ENCODE measurements around the gene TBC1D24. TPM values are rescaled to one million over a fixed set of nuclear protein-coding genes. Genes with fewer than 3 reads are reported as not detected.

The TBC1D24 gene
- total RNA-seq, 1 experiment from 2014 or later, result 12.5 TPM

DNA sequence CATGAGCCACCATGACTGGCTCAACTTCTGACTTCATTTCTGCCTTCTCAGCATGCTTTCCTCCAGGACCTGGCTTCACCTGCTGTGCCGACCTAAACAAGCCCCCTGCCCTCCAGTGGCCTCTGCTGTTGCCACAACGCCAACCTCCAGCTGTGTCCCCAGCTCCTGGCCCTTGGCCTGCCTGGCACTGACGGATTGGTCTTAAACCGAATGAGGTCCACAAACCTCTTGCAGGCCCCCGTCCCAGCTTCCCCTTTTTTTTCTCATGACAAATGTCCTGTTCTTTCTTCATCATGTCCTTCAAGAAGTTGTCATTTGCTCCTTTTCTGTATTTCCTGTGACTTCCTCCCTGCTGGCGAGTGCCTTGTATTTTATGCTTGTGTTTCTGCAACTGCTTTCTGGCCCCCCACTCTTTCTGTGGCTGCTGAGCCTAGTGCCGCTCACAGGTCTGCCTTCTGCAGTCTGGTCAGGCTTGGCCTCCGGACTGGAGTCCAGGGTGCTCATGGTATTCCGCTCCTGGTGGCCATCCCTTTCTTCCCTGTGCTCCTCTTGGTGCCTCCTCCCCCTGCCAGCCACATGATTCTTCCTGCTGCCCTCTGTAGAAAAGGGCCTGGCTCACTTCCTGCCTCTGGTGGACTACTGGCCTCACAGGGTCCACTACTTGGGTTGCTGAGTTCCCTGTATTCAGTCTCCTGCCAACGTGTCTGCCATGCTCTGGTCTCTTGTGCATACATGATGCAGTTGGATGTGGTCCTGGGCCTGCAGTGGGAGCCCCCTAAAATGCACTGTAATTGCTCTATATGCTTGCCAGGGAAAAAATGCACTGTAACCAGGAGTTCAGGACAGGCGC is 41.7 kb downstream of the TBC1D24 start:
- DNase-seq (ENCODE audit: low read depth), result no peak

DNA sequence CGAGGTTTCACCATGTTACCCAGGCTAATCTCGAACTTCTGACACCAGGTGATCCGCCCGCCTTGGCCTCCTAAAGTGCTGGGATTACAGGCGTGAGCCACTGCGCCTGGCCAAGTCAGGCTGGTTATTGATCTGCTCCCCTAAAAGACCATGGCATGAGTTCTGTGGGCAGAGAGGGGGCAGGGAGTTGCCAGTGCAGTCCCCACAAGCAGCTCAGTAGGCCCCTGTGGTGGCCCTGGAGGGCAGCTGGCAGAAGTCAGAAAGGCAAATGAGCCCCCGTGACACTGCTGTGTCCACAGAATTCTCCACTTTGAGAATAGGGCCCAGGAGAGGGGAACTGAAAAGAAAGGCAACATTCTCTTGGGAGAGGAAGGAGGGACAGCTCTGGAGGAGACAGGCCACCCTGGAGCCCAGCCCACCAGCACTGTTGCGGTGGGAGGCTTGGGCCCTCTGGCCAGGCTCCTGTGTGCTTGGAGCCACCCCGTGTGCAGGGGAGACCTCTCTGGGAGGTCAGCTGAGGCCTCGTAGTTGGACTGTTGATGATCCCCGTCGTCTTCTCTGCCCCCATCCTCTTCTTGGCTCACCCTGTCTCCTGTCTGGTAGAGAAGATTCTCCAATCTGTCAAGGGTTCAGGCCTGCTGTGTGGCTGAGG is 43.2 kb downstream of the TBC1D24 start:
- DNase-seq (ENCODE audit: low read depth), result no peak

DNA sequence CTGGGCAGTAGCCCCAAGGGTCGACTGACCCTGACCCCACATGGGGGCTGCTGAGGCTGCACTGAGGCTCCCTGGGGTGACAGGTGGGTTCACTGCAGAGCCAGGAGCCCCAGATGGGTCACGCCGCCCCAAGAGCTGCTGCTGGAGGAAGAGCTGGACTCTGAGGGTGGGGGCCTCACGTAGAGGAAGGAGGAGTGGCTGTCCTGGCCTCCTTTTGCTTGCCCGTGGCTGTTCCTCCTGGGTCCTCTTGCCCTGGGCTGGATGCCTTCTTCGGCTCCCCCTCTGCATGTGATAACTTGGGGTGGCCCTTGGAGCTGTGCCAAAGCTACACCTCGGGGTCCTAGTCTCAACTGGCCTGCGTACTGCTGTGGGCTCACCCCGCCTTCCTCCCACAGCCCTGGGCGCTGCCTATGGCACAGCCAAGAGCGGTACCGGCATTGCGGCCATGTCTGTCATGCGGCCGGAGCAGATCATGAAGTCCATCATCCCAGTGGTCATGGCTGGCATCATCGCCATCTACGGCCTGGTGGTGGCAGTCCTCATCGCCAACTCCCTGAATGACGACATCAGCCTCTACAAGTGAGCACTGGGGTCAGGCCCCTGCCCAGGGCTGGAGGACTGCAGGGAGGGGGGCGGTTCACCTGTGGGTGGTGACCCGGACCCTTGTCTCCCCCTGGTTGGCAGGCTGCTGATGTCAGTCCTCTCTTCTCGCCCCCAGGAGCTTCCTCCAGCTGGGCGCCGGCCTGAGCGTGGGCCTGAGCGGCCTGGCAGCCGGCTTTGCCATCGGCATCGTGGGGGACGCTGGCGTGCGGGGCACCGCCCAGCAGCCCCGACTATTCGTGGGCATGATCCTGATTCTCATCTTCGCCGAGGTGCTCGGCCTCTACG is 44.1 kb downstream of the TBC1D24 start:
- DNase-seq (ENCODE audit: low read depth), result no peak

DNA sequence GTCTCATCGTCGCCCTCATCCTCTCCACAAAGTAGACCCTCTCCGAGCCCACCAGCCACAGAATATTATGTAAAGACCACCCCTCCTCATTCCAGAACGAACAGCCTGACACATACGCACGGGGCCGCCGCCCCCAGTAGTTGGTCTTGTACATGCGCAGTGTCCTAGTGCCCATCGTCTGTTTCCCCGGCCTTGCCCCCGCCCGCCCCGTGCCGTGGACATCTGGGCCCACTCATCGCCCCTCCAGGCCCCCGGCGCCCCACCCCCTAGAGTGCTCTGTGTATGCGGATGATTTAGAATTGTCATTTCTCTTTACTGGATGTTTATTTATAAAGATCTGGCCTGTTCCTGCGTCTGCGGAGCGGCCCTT is 44.8 kb downstream of the TBC1D24 start:
- DNase-seq (ENCODE audit: low read depth), result no peak

DNA sequence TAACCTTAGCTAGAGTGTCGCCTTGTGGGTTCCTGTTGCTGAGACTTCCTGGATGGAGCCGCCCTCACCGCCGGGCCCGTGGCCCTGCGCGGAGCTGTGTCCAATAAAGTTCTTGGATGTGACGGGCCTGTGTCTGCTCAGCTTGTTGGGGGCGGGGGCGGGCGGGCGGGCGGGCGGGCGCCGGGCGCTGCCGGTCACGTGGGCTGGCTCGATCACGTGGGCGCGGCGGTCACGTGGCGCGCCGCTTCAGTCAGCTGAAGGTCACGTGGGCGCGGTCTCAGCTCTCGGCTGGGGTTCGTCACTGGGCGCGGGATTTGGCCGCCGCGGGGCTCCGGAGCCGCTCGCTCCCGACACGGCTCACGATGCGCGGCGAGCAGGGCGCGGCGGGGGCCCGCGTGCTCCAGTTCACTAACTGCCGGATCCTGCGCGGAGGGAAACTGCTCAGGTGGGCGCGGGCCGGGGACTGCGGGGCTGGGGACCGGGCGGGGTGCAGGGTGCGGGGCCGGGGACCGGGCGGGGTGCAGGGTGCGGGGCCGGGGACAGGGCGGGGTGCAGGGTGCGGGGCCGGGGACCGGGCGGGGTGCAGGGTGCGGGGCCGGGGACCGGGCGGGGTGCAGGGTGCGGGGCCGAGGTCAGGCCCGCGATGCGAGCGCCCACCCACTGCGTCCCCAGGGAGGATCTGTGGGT is 45.3 kb downstream of the TBC1D24 start, which contains the start of gene AMDHD2:
Gene AMDHD2, plus strand, starts transcription at position 275 of the 687 bp plus-strand sequence. Its CDS starts 88 bp downstream, at position 363.
- DNase-seq (ENCODE audit: low read depth), result peak; percentile 83

DNA sequence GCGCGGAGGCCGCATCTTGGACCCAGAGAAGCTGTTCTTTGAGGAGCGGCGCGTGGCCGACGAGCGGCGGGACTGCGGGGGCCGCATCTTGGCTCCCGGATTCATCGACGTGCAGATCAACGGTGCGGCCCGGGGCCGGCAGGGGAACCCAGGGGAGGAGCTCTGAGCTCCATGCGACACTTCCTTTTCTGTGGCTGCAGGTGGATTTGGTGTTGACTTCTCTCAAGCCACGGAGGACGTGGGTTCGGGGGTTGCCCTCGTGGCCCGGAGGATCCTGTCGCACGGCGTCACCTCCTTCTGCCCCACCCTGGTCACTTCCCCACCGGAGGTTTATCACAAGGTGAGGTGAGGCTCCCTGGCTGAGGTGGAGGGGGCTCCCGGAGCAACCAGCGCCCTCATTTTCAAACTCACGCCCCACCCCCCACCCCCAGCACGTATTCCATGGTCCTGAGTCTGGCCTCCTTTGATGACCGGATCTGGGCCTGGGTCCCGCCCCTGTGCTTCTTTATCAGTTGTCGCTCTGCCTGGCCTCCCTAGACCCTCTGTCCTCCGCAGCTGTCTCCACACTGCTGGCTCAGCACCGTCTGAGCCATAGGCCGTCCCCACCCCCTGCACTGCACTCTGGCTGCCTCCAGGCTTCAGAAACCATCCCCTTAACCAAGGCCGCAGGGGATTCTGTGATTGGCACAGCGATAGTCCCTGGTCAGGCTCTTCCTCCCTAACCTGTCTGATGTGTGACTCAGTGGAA is 46.0 kb downstream of the TBC1D24 start:
- no peak for DNase-seq (ENCODE audit: low read depth)

DNA sequence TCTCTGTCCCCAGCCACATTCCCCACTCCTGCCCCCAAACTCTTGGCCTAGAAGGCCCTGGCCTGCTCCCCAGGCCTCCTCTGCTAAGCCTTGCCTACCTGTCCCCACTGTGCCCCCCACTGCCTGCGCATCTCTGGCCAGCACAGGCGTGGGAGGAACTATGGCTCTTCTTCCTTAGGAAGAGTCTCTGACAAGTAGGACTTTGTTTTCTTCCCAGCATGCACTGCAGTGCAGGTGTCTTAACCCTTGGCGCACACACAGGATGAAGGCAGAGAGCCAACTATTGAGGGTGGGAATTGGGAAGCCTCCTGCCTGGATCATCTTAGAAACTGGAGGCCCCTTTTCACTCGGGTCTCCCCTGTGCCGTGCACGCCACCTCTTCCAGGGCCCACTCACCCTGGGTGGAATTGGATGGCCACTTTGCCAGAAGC is 48.9 kb downstream of the TBC1D24 start:
- DNase-seq (ENCODE audit: low read depth), result no peak

DNA sequence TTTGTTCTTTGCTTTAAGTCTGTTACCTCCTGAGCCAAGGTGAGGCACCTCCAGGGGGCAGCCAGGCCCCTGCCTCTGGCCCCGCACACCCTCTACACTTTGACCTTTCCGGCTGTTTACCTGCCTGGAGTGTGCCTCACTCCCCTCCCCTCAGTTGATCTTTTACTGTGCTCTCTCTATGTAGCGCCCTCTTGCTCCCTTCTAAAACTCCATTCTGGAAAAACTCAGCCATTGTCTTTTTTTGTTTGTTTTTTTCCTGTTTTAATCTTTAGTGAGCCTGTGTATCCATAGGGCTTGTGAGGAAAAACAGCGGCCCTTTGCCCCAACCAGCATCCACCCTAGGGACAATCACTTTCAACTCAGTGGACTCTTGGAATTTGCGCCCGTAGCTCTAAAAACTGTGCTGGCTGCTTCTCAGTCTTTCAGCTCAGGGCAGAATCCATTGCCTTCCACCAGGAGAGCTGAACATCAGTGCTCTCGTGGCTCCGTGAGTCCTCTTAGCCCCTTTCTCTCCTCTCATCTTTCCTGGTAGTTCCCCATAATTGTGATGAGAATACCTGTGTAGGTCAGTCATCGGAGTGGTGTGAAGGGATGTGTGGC is 49.5 kb downstream of the TBC1D24 start:
- no peak for DNase-seq (ENCODE audit: low read depth)

DNA sequence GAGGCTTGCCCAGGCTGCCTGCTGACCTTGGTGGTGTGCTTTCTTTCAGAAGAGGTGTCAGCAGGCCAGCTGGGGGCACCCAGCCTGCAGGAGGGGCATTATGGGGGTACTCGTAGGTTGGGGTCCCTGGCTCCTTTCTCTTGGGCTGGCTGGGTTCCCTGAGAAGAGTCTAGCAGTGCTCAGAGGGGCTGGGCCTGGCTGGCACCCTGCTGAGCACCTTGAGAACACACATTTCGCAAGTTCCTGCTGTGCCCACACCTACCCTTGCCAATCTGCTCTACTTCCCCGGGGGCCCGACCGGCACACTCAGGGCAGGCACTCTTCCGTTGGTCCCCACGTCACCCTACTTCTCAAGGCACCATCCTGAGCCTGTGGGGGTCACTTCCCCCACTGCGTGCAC is 51.2 kb downstream of the TBC1D24 start:
- DNase-seq (ENCODE audit: low read depth), result no peak

DNA sequence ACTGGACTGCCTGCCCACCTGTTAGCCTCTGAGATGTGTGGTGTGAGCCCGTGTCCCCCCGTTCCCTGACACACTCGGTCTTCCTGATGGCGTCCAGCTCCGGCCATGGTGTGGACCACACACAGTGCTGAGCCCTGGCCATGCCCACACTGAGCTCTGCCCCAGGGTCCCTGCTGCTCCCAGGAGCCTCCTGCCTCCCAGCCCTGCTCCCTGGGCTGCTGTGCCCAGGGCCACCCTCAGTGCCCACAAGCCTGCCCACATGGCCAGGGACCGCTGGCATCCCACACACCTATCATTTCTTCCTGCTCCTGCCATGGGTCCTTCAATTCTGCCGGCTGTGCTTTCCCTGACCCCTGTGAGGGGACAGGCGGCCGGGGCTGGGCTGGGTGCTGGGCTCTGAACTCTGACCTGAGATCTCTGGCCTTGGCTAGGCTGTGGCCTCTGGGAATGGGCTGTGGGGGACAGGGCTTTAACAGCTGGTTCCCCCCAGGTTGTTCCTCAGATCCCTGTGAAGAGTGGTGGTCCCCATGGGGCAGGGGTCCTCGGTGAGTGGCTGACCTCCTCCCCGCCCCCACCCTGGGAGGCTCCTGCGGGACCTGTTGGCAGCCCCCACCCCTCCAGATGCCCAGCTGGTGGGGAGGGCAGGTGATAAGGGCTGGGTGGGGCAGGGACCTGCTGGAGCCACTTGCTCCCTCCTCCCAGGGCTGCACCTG is 52.3 kb downstream of the TBC1D24 start:
- no peak for DNase-seq (ENCODE audit: low read depth)

DNA sequence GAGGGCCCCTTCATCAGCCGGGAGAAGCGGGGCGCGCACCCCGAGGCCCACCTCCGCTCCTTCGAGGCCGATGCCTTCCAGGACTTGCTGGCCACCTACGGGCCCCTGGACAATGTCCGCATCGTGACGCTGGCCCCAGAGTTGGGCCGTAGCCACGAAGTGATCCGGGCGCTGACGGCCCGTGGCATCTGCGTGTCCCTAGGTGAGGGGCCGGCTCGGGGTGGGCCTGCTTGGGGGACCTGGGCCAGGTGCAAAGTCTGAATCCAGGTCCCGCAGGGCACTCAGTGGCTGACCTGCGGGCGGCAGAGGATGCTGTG is 52.8 kb downstream of the TBC1D24 start:
- no peak for DNase-seq (ENCODE audit: low read depth)

DNA sequence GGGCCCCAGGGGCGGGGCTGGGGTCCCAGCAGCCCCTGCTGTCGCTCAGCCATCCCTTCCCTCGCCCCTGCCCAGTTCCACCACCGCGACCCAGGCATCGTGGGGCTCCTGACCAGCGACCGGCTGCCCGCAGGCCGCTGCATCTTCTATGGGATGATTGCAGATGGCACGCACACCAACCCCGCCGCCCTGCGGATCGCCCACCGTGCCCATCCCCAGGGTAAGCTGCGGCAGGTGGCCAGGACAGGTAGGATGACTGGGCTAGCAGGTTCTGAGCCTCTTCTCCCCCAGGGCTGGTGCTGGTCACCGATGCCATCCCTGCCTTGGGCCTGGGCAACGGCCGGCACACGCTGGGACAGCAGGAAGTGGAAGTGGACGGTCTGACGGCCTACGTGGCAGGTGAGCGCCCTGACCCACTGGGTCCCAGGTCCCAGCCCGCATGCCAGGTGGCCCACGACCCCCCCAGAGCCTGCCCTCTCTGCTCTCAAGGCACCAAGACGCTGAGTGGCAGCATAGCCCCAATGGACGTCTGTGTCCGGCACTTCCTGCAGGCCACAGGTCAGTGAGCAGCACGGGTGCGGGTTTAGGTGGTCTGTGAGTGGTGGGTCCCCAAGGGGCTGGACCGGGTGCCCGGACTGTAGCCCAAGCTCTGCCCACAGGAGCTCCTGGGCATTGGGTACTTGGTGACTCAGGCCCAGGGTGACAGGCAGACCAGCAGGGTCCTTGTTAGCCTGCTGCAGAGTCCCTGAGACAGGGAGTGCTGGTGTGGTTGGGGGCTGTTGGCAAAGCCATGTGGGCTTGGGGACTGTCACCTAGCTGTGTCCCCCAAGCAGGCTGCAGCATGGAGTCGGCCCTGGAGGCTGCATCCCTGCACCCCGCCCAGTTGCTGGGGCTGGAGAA is 53.5 kb downstream of the TBC1D24 start:
- DNase-seq (ENCODE audit: low read depth), result no peak

DNA sequence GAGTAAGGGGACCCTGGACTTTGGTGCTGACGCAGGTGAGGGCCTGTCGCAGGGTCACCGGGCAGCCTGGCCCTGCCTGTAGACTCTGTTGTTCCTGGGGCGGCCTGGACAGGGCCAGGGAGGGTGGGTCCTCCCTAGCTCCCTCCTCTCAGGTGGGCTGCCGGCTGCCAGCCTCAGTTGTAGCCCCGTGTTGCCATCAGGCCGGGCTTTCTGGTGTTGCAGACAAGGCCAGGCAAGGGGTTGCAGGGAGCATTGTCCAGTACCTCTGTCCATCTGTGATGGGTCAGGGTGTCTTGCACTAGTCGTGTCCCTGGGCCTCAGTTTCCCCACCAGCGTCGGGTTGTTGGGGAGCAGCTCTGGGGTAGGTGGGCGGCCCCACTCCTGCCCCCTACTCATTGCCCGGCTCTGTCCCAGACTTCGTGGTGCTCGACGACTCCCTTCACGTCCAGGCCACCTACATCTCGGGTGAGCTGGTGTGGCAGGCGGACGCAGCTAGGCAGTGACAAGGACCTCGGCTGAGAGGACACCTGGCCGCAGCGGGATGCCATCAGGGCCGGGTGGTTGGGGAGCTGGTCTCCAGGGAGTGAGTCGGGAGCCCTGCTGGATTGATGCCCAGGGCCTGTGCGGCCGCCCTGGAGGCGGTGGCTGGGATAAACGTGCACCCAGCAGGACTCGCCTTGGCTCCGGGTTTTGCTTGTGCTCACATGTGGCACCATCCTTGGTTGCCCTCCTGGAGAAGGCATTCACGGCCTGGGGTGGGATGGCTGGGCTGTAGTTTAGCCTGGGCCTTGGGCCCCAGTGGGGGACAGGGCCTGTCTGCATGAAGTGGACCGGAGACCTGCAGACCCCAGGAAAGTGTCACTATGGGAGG is 54.4 kb downstream of the TBC1D24 start:
- DNase-seq (ENCODE audit: low read depth), result no peak

DNA sequence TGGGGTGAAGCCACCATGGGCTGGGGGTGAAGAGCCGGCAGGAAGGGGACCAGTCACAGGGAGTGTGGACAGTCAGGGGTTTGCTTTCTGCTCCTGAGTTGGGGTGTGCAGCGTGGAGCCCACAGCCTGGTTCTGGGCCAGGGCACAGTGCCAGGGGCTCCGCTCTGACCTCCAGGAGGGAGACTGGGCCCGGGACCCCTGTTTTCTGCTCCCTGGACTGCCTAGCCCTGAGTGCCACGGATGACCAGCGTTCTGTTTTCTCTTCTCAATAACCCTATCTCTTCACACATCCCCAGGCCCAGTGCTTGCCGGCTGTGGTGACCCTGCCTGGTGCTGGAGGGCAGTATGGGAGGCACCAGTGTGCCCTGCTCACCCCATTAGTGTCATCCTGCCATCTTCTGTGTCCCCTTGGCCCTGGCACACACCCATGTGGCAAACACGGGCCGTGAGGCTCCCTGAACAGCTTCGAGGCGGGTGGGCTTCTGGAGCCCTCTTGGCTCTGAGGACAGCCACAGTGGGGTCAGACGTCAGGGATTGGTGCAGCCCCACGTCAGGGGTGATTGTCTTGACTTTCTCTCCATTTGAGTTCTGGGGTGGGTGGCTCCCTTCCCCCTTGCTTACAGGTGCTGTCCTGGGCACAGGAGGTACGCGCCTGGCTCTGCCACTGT is 55.2 kb downstream of the TBC1D24 start:
- no peak for DNase-seq (ENCODE audit: low read depth)

DNA sequence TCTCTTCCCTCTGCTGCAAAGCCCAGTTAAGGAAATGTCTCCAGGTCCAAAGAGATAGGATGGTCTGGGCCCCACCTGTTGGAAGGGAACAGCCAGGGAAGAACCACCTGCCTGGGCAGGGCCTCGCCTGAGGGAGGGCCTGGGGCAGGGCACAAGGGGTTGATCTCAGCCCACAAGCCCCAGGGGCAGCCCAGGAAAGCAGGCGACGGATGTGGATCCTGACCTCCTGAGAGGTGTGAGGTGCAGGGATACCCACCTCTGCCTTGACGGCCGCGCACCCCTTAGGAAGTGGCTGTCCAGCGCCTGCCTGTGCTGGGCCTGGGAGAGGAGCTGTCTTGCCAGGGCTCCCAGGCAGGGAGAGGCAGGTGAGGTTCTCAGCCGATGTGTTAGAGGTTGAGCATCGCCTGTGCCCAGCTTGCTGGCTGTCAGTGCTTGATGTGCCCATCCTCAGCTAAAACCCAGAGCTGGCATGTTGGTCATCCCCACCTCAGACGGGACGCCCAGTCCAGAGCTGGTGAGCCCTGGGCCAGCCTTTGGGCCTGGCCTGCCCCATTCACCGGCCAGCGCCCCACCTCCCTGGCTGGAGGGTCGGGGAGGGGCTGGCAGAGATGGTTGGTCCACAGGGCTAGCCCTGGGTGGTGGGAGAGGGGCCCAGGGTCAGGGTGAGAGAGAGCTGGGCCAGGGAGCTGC is 55.8 kb downstream of the TBC1D24 start:
- no peak for DNase-seq (ENCODE audit: low read depth)

DNA sequence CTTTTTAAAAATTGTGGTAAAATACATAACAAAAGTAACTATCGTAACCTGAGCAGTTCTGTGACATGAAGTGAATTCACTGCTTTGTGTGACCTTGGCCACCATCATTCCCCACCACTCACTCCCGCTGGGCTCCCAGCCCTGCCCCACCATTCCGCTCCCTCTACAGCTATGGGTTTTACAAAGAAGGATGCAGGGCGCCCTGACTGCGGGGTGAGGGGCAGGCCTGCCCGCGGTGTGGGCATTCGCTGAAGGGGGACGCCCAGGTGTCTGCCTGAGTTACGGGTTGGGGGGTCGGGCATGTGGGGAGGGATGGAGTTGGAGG is 56.4 kb downstream of the TBC1D24 start, which contains the start of gene CEMP1:
Gene CEMP1, minus strand, starts transcription at position 38 of the 325 bp plus-strand sequence. CDS start 335 bp downstream, outside the sequence.
- no peak for DNase-seq (ENCODE audit: low read depth)
